ENCODE measurements around the gene CAMSAP2. TPM values are rescaled to one million over a fixed set of nuclear protein-coding genes. Genes with fewer than 3 reads are reported as not detected.

CAMSAP2 gene
- total RNA-seq, 1 experiment from 2014 or later, result 25.0 TPM

GRCh38 chr1:200873116-200873670, 134.5 kb downstream of the CAMSAP2 start:
- Histone ChIP-seq H3K27me3 (ENCODE audit: insufficient read depth, low read length) (peaks cover 10% of the 10 kb centered on the region; the same call in 1 of the 2 replicates), H3K79me2 (ENCODE audit: insufficient read depth, low read length) (no peaks in the 10 kb centered on the region), H3K4me1 (ENCODE audit: control insufficient read depth in 1 of 2, insufficient read depth in 2 of 2, low read length in 2 of 2) (no peaks in the 10 kb centered on the region), H3K27ac (ENCODE audit: low read depth, low read length) (no peak overlapping the region), H3K9ac (ENCODE audit: low read length) (no peak overlapping the region), H2AFZ (ENCODE audit: low read depth, low read length, poor library complexity, severe bottlenecking) (no peak overlapping the region), H4K20me1 (ENCODE audit: insufficient read depth) (no peaks in the 10 kb centered on the region), H3K4me3 (replicated peaks in 1 of 2; ENCODE audit: low read depth in 1 of 2, low read length in 2 of 2) (no peak overlapping the region), H3K36me3 (ENCODE audit: control insufficient read depth in 1 of 2, insufficient read depth in 2 of 2, low read length in 2 of 2) (no peaks in the 10 kb centered on the region), H3K9me2 (ENCODE audit: insufficient read depth) (no peaks in the 10 kb centered on the region), H3K4me2 (ENCODE audit: low read length) (no peak overlapping the region), H3K9me3 (ENCODE audit: control insufficient read depth in 1 of 2, insufficient read depth in 1 of 2, low read depth in 1 of 2, low read length in 2 of 2) (no peaks in the 10 kb centered on the region)
- ChIA-PET CTCF (no interaction called here), RAD21 (ENCODE audit: low non-redundant PET in 1 of 2, low total read pairs in 2 of 2, uncharacterized antibody in 2 of 2, unreplicated experiment in 2 of 2) (no interaction called here), POLR2A (no interaction called here)
- no TSS peak for BruUV-seq (replicated peaks)
- DNase-seq (ENCODE audit: low read depth, low spot score) (no peak), ATAC-seq (no peak)
- TF ChIP-seq JUND (IDR thresholded peaks at IDR 0.05), result no peak
- TF ChIP-seq POLR2A (IDR thresholded peaks at IDR 0.05; ENCODE audit: borderline replicate concordance, extremely low read depth, insufficient read depth, insufficient read length), result no peak
- intact Hi-C loops (cut with micrococcal nuclease), result no loop called here

DNA sequence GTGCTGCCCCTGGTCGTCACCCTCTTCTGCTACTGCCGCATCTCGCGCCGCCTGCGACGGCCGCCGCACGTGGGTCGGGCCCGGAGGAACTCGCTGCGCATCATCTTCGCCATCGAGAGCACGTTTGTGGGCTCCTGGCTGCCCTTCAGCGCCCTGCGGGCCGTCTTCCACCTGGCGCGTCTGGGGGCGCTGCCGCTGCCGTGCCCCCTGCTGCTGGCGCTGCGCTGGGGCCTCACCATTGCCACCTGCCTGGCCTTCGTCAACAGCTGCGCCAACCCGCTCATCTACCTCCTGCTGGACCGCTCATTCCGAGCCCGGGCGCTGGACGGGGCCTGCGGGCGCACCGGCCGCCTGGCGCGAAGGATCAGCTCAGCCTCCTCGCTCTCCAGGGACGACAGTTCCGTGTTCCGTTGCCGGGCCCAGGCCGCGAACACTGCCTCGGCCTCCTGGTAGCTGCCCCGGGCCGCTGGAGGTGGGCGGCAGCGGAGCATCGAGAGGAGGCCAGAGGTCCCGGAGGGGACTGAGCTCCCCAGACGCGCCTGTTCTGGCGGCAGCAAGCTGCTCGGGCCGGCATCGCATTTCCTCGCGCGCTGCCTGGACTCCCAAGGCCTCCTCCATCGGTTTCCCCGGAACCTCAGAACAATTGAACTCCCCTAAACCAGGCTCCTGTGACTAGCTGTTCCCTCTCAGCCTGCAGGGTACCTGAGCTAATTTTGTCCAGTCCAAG, 135.1 kb downstream of the CAMSAP2 start:
- H3K27me3 ChIP-seq (ENCODE audit: insufficient read depth, low read length), result peaks cover 10% of the 10 kb centered on the region; the same call in 1 of the 2 replicates
- no peak overlapping the region for H3K9ac ChIP-seq (ENCODE audit: low read length)
- CTCF ChIA-PET, result no interaction called here
- no peaks in the 10 kb centered on the region for H3K4me1 ChIP-seq (ENCODE audit: control insufficient read depth in 1 of 2, insufficient read depth in 2 of 2, low read length in 2 of 2)
- H3K9me2 ChIP-seq (ENCODE audit: insufficient read depth), result no peaks in the 10 kb centered on the region
- H2AFZ ChIP-seq (ENCODE audit: low read depth, low read length, poor library complexity, severe bottlenecking), result no peak overlapping the region
- no peaks in the 10 kb centered on the region for H3K79me2 ChIP-seq (ENCODE audit: insufficient read depth, low read length)
- ATAC-seq (no peak), DNase-seq (ENCODE audit: low read depth, low spot score) (no peak)
- H3K4me2 ChIP-seq (ENCODE audit: low read length), result no peak overlapping the region
- BruUV-seq (replicated peaks), result no TSS peak
- RAD21 ChIA-PET (ENCODE audit: low non-redundant PET in 1 of 2, low total read pairs in 2 of 2, uncharacterized antibody in 2 of 2, unreplicated experiment in 2 of 2), result no interaction called here
- POLR2A ChIA-PET, result no interaction called here
- H3K27ac ChIP-seq (ENCODE audit: low read depth, low read length), result no peak overlapping the region
- H4K20me1 ChIP-seq (ENCODE audit: insufficient read depth), result no peaks in the 10 kb centered on the region
- no peak overlapping the region for H3K4me3 ChIP-seq (replicated peaks in 1 of 2; ENCODE audit: low read depth in 1 of 2, low read length in 2 of 2)
- no peaks in the 10 kb centered on the region for H3K36me3 ChIP-seq (ENCODE audit: control insufficient read depth in 1 of 2, insufficient read depth in 2 of 2, low read length in 2 of 2)
- no peaks in the 10 kb centered on the region for H3K9me3 ChIP-seq (ENCODE audit: control insufficient read depth in 1 of 2, insufficient read depth in 1 of 2, low read depth in 1 of 2, low read length in 2 of 2)
- TF ChIP-seq, protein P1, sequence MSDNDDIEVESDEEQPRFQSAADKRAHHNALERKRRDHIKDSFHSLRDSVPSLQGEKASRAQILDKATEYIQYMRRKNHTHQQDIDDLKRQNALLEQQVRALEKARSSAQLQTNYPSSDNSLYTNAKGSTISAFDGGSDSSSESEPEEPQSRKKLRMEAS (IDR thresholded peaks at IDR 0.05), result no peak
- TF ChIP-seq RAD21 (IDR thresholded peaks at IDR 0.05; ENCODE audit: low read depth) (no peak), CTCF (IDR thresholded peaks at IDR 0.05 in 2 of 3, conservative IDR thresholded peaks at IDR 0.05 in 1 of 3; ENCODE audit: borderline replicate concordance in 1 of 3, insufficient read depth in 1 of 3, low read depth in 2 of 3, low read length in 2 of 3) (no peak), ZNF274 (IDR thresholded peaks at IDR 0.05; ENCODE audit: low read depth, low read length) (no peak), SIN3A (IDR thresholded peaks at IDR 0.05; ENCODE audit: low read depth) (no peak), EZH2 (IDR thresholded peaks at IDR 0.05) (no peak), EGR1 (IDR thresholded peaks at IDR 0.05; ENCODE audit: low read depth) (no peak), JUND (IDR thresholded peaks at IDR 0.05) (no peak), CBX3 (IDR thresholded peaks at IDR 0.05; ENCODE audit: low read depth) (no peak), ZFX (IDR thresholded peaks at IDR 0.05) (no peak)
- TF ChIP-seq, protein P2, sequence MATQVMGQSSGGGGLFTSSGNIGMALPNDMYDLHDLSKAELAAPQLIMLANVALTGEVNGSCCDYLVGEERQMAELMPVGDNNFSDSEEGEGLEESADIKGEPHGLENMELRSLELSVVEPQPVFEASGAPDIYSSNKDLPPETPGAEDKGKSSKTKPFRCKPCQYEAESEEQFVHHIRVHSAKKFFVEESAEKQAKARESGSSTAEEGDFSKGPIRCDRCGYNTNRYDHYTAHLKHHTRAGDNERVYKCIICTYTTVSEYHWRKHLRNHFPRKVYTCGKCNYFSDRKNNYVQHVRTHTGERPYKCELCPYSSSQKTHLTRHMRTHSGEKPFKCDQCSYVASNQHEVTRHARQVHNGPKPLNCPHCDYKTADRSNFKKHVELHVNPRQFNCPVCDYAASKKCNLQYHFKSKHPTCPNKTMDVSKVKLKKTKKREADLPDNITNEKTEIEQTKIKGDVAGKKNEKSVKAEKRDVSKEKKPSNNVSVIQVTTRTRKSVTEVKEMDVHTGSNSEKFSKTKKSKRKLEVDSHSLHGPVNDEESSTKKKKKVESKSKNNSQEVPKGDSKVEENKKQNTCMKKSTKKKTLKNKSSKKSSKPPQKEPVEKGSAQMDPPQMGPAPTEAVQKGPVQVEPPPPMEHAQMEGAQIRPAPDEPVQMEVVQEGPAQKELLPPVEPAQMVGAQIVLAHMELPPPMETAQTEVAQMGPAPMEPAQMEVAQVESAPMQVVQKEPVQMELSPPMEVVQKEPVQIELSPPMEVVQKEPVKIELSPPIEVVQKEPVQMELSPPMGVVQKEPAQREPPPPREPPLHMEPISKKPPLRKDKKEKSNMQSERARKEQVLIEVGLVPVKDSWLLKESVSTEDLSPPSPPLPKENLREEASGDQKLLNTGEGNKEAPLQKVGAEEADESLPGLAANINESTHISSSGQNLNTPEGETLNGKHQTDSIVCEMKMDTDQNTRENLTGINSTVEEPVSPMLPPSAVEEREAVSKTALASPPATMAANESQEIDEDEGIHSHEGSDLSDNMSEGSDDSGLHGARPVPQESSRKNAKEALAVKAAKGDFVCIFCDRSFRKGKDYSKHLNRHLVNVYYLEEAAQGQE (IDR thresholded peaks at IDR 0.05; ENCODE audit: low read depth), result no peak
- intact Hi-C loops (cut with micrococcal nuclease), result no loop called here
